NCI-H2029 treated with DMSO at 0.1 percent for 48 hours (cell line): ENCODE data around the gene HLA-DOA.

ENCODE experiments used
- DNase-seq: peaks from one replicate; lab custom pipeline; 2025; lab: John Stamatoyannopoulos, UW

Gene HLA-DOA

GRCh38 chr6:33008944-33009861, at the start of gene HLA-DOA:
Gene HLA-DOA, minus strand, starts transcription at chr6:33009591.
- no peak for DNase-seq

GRCh38 chr6:33057222-33058150, 48.1 kb upstream of the HLA-DOA start:
- no peak for DNase-seq

- no peak for DNase-seq
Measured at GRCh38 chr6:33053230-33053629, 43.8 kb upstream of the HLA-DOA start.

- no peak for DNase-seq
Measured at GRCh38 chr6:33052627-33053026, 43.2 kb upstream of the HLA-DOA start.

- no peak for DNase-seq
Measured at GRCh38 chr6:33050014-33050810, 40.8 kb upstream of the HLA-DOA start.

- DNase-seq = no peak
Measured at GRCh38 chr6:33049323-33050013, 40.1 kb upstream of the HLA-DOA start.

GRCh38 chr6:33040157-33040556, 30.8 kb upstream of the HLA-DOA start:
- no peak for DNase-seq

- no peak for DNase-seq
Measured at GRCh38 chr6:33036535-33036934, 27.1 kb upstream of the HLA-DOA start.

GRCh38 chr6:33034554-33034953, 25.2 kb upstream of the HLA-DOA start:
- DNase-seq = no peak

GRCh38 chr6:33030245-33030644, 20.9 kb upstream of the HLA-DOA start:
- no peak for DNase-seq

GRCh38 chr6:33029328-33030184, 20.2 kb upstream of the HLA-DOA start:
- no peak for DNase-seq

- no peak for DNase-seq
Measured at GRCh38 chr6:33028220-33028849, 18.9 kb upstream of the HLA-DOA start.

- no peak for DNase-seq
Measured at GRCh38 chr6:33024521-33024920, 15.1 kb upstream of the HLA-DOA start.

GRCh38 chr6:33023536-33023935, 14.1 kb upstream of the HLA-DOA start:
- no peak for DNase-seq

- no peak for DNase-seq
Measured at GRCh38 chr6:33021917-33022316, 12.5 kb upstream of the HLA-DOA start.

GRCh38 chr6:33019372-33019771, 10.0 kb upstream of the HLA-DOA start:
- no peak for DNase-seq

GRCh38 chr6:33018904-33019303, 9.5 kb upstream of the HLA-DOA start:
- DNase-seq = no peak

GRCh38 chr6:33018418-33018817, 9.0 kb upstream of the HLA-DOA start:
- DNase-seq = no peak

GRCh38 chr6:33017694-33018353, 8.4 kb upstream of the HLA-DOA start:
- DNase-seq = no peak
